Hepatocyte (in vitro differentiated cells): ENCODE results near the gene FBXO21. TPM values are rescaled to one million over a fixed set of nuclear protein-coding genes. Genes with fewer than 3 reads are reported as not detected.

ENCODE experiments used
- DNase-seq: peaks from one replicate; pipeline ENCODE4 v3.0.0-alpha.2; 2016; ENCODE audit warnings: low spot score
- H2AFZ ChIP-seq: fragments of 200-600 bp; sonication (generic); 2 replicates; pipeline ENCODE4 v1.6.0; 2016; ENCODE audit warnings: antibody characterized with exemption, mild to moderate bottlenecking
- H3K27ac ChIP-seq: fragments of 200-600 bp; sonication (generic); 2 replicates; pipeline ENCODE4 v1.5.1; 2016; ENCODE audit warnings: mild to moderate bottlenecking
- H3K27me3 ChIP-seq: fragments of 200-600 bp; sonication (generic); 2 replicates; pipeline ENCODE4 v1.6.1; 2016
- H3K36me3 ChIP-seq: fragments of 200-600 bp; sonication (generic); replicated peaks from 2 replicates; pipeline ENCODE4 v1.5.1; 2016; ENCODE audit warnings: low read depth; ENCODE audit not compliant: insufficient read depth
- H3K4me1 ChIP-seq: fragments of 200-600 bp; sonication (generic); 2 replicates; pipeline ENCODE4 v1.5.1; 2016; ENCODE audit warnings: mild to moderate bottlenecking, moderate library complexity; ENCODE audit not compliant: insufficient read depth
- H3K4me2 ChIP-seq: fragments of 200-600 bp; sonication (generic); 2 replicates; pipeline ENCODE4 v1.6.0; 2016
- H3K4me3 ChIP-seq: fragments of 200-600 bp; sonication (generic); 2 replicates; pipeline ENCODE4 v1.5.1; 2016; ENCODE audit warnings: mild to moderate bottlenecking
- H3K79me2 ChIP-seq: fragments of 200-600 bp; sonication (generic); 2 replicates; pipeline ENCODE4 v1.6.0; 2017; ENCODE audit warnings: mild to moderate bottlenecking
- H3K9me2 ChIP-seq: fragments of 200-600 bp; sonication (generic); replicated peaks from 2 replicates; pipeline ENCODE4 v1.6.0; 2017; ENCODE audit warnings: mild to moderate bottlenecking; ENCODE audit not compliant: insufficient read depth
- H3K9me3 ChIP-seq: fragments of 200-600 bp; sonication (generic); 2 replicates; pipeline ENCODE4 v1.5.1; 2016; ENCODE audit warnings: low read depth, mild to moderate bottlenecking
- H4K20me1 ChIP-seq: fragments of 200-600 bp; sonication (generic); 2 replicates; pipeline ENCODE4 v1.6.0; 2016; ENCODE audit warnings: mild to moderate bottlenecking; ENCODE audit not compliant: insufficient read depth, poor library complexity, severe bottlenecking
- EZH2 ChIP-seq: fragments of 200-600 bp; sonication (generic); IDR thresholded peaks from 2 replicates; pipeline ENCODE4 v1.6.1; 2016; ENCODE audit warnings: antibody characterized with exemption, mild to moderate bottlenecking, borderline replicate concordance
- EZH2phosphoT487 ChIP-seq: fragments of 200-600 bp; sonication (generic); IDR thresholded peaks from one replicate; pipeline ENCODE4 v1.6.1; 2018; ENCODE audit warnings: antibody characterized with exemption, mild to moderate bottlenecking, low read depth, moderate library complexity; ENCODE audit not compliant: unreplicated experiment, severe bottlenecking
- WGBS: methylation state at CpG from one replicate; pipeline ENCODE4 v1.1.6; 2016; ENCODE audit warnings: low lambda C conversion rate; ENCODE audit errors: missing lambda C conversion rate; 5-methylcytosine and 5-hydroxymethylcytosine counted together
- polyA plus RNA-seq: library from polyadenylated mRNA; unstranded; fragments of >200 nt; fragmentation: Nextera tagmentation; extraction: Ambion mirVana; gene quantifications from 2 replicates; pipeline ENCODE4 v1.2.1, GENCODE V29; 2016
- total RNA-seq: library from RNA; depleted of rRNA; stranded (reverse); fragments of >200 nt; gene quantifications from 2 replicates; pipeline ENCODE4 v1.2.3, GENCODE V29; 2014
- TF ChIP-seq, protein P1 (sequence below): fragments of 200-600 bp; sonication (generic); IDR thresholded peaks from 2 replicates; pipeline ENCODE4 v1.5.1; 2016; ENCODE audit warnings: antibody characterized with exemption, mild to moderate bottlenecking; ENCODE audit not compliant: poor library complexity

Gene FBXO21
- total and polyA plus RNA-seq, 2 experiments from 2014 or later = 41.9 to 68.0 TPM

DNA sequence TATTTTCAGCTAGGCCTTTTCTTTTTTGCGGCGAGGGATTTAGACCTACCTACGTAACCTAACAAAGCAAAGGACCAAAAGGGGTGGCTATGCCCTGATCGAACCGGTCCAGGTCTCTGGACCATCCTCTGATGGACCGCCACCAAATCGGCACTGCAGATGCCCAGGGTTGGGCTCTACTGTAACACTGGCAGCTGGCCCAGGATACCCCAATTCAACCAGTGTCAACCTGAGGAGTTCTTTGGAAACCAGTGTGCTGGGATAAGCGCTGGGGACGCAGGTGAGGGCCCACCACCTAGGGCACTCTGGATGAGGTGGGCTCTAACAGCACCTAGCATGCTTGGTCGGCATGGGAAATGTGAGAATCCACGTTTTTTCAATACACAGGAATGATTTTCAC, 32.2 kb downstream of the FBXO21 start:
- Histone ChIP-seq H3K9me2 (no peaks in the 10 kb centered on the region), H3K79me2 (no peaks in the 10 kb centered on the region), H3K9me3 (no peaks in the 10 kb centered on the region), H2AFZ (no peak overlapping the region), H3K27ac (peak overlapping the region; percentile 55), H3K36me3 (no peaks in the 10 kb centered on the region), H3K27me3 (no peaks in the 10 kb centered on the region), H3K4me3 (no peak overlapping the region), H3K4me2 (no peak overlapping the region), H4K20me1 (no peaks in the 10 kb centered on the region), H3K4me1 (peaks cover 2% of the 10 kb centered on the region)
- TF ChIP-seq EZH2 (no peak), EZH2phosphoT487 (no peak)
- TF ChIP-seq, protein P1, sequence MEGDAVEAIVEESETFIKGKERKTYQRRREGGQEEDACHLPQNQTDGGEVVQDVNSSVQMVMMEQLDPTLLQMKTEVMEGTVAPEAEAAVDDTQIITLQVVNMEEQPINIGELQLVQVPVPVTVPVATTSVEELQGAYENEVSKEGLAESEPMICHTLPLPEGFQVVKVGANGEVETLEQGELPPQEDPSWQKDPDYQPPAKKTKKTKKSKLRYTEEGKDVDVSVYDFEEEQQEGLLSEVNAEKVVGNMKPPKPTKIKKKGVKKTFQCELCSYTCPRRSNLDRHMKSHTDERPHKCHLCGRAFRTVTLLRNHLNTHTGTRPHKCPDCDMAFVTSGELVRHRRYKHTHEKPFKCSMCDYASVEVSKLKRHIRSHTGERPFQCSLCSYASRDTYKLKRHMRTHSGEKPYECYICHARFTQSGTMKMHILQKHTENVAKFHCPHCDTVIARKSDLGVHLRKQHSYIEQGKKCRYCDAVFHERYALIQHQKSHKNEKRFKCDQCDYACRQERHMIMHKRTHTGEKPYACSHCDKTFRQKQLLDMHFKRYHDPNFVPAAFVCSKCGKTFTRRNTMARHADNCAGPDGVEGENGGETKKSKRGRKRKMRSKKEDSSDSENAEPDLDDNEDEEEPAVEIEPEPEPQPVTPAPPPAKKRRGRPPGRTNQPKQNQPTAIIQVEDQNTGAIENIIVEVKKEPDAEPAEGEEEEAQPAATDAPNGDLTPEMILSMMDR = no peak
- no peak for DNase-seq
- 96% methylated on average over 11 of the region's 11 CpGs for WGBS

DNA sequence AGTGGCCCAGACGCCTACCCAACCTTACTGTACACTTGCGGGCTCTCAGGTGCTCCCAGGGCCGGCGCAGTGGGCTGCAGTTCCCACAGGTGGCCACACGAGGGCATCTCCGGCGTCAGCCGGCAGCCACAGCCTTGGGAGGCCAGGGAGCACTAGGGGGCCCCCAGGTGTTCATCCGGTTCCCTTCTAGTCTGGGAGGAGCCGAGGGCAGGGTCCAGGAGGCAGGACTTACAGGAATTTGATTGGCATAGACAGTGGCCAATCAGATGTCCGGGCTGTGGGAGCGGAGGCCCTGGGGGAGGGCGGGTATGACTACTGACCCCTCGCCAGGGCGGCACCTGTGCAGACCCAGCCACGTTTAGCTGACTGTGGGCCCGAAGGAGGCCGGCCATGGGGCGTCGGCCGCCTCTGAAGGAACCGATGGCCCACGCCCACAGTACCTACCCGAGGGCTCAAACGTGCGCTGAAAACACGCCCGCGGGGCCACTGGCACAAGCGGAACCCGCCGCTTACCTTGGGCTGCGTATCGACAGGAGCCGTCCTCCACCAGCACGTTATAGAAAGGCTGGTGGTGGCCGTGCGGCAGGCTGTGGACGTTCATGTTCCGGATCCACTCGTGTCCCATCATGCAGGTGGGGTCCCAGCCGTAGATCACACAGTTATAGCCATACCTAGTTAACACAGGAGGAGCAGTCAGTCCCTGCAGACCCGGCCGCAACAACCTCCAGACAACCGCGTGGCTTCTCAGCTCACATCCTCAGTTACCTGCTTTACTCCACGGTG, 34.8 kb downstream of the FBXO21 start:
- H3K9me3 ChIP-seq = no peaks in the 10 kb centered on the region
- no peak overlapping the region for H3K27ac ChIP-seq
- no peaks in the 10 kb centered on the region for H3K36me3 ChIP-seq
- no peaks in the 10 kb centered on the region for H3K9me2 ChIP-seq
- H3K27me3 ChIP-seq = no peaks in the 10 kb centered on the region
- no peak overlapping the region for H3K4me2 ChIP-seq
- TF ChIP-seq EZH2phosphoT487 = no peak
- TF ChIP-seq, protein P1 = peak; percentile 59
- 84% methylated on average over 36 of the region's 47 CpGs for WGBS
- DNase-seq = peak; percentile 76
- no peak overlapping the region for H2AFZ ChIP-seq
- no peaks in the 10 kb centered on the region for H3K79me2 ChIP-seq
- H4K20me1 ChIP-seq = no peaks in the 10 kb centered on the region
- H3K4me3 ChIP-seq = no peak overlapping the region
- H3K4me1 ChIP-seq = peaks cover 2% of the 10 kb centered on the region

DNA sequence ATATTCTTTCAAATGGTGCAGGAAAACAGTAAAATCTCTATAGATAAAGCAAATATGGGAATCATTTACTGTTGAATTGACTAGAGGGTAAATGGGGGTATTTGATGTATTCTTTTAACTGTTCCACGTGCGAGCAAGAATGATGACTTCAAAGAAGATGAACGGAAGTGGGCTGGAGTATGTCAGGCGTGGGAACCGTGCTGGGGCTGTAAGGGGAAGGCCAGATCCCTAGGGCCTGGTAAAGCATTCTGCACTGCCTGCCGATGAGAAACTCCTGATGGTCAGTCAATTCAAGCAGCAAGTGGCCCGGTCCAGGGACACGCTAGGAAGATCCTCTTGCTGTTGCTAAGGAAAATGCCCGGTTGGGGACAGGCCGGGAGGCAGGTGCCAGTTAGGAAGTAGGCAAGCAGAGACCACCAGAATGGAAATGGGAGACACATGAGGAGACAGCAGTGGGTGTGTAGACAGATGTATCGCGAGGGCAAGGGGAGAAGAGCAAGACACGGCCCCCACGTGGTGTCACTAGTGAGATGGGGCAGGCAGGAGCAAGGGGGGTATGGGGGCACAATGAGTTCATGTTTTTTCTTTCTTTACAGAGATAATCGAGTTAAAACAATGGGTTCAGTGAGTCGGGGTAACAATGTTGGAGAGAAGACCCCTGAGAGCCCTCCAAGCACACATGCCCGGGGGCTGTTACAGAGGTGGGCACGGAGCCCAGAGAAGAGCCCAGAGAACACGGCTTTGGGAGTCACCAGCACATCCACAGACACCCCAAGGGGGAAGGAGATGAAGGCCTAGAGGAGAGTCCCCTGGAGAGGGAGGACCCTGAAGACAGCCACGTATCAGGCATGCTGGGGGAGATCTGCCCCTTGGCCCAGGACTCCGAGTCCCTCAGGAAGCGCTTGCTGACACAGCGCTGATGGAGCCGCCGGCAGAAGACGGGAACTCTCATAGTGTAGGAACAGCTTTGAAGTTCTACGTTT, 37.2 kb downstream of the FBXO21 start:
- Histone ChIP-seq H3K27ac (no peak overlapping the region), H3K9me2 (no peaks in the 10 kb centered on the region), H3K27me3 (no peaks in the 10 kb centered on the region), H3K4me3 (no peak overlapping the region), H3K9me3 (no peaks in the 10 kb centered on the region), H2AFZ (no peak overlapping the region), H3K4me2 (no peak overlapping the region), H3K79me2 (no peaks in the 10 kb centered on the region), H3K36me3 (no peaks in the 10 kb centered on the region), H3K4me1 (no peaks in the 10 kb centered on the region), H4K20me1 (no peaks in the 10 kb centered on the region)
- TF ChIP-seq, protein P1 = no peak
- TF ChIP-seq EZH2phosphoT487 (no peak), EZH2 (no peak)
- 89% methylated on average over 27 of the region's 27 CpGs for WGBS
- DNase-seq = no peak
